OCI-M2 (cell line): ENCODE data around the gene CDH15.
"Not testable (repeated sequence)": the region's sequence is repeated elsewhere in the genome, so short reads cannot be mapped to it uniquely, and the experiment has no call there.

ENCODE experiments used
- DNase-seq: peaks from one replicate; lab custom pipeline; 2025; ENCODE audit not compliant: unreplicated experiment; lab: John Stamatoyannopoulos, UW

Gene CDH15

DNA sequence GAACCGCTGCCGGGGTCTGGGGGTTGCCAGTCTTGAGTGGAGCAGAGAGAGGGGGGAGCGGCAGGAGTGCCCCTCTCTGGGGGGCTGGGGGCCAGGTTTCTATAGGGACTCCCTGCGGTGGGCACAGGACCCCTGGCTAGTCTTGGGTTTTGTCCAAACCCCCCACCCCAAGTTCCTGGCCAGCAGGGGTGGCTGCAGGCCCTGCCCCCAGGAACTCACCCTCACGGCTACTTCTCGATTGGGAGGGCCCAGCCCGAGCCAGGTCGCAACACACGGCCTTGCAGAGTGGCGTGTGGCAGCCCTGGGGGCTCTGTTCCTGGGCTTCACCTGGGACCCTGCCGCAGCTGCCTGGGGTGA, 601 bp downstream of the CDH15 start:
- DNase-seq, result no peak

DNA sequence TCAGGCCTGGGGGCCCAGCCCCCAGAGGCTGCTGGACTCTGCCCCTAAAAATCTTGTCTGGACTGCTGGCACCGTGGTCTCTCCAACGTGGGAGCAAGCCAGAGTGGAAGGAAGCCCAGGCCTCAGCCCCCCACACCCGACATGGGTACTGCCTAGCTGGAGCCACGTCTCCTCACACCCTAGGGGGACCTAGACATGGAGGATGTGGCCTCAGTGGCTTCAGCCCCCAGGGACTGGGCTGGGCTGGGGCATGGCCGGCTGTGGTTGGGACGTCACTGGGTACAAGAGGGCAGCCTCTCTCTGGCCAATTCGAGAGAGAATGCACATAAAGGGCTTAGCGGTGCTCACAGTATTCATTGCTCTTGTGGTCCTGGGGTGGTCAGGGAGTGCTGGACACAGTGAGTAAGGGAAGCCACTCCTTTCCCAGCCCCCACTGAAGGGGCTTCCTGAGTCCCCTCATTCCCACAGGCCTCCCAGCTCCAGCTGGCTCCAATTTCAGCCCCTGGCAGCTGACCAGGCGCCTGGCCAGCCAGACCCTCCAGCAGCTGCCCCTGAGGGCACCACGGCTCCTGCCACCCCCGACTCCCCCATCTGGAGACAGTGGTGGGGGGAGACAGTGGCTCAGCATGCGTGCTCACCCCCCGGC, 1.1 kb downstream of the CDH15 start:
- DNase-seq, result no peak

DNA sequence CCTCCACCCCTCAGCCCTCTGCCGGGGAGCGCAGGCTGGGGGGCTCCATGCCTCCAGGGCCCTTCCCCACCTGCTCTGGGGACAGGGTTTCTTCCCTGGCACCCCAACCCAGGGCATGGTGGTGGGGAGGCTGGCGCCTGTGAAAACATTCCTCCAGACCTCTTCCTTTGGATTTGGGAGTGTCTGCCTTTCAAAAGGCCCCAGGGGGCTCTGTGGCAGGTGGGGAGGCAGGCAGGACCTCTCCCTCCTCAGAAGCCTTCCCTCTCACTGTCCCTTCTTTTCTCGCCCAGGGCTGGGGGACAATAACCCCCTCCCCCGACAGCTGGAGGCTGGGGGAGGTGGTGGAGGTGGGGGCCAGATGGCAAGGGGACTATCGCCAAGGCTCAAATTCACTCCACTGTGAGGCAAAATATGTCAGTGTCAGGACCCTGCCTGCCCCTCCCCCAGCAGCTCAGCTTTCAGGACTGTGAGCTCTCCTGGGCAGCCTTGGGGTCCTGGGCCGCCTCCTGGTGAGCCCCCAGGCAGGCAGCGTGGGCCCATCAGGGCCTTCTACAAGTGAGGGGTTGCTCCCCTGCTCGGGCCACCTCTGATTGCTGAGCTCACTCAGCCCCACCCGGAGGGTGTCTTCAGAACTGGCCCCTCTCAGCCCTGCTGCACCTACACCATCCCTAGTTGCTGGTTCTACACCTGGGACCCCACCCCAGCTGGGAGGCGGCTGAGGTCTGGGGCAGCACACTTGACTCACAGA, 1.8 kb downstream of the CDH15 start:
- DNase-seq, result no peak

DNA sequence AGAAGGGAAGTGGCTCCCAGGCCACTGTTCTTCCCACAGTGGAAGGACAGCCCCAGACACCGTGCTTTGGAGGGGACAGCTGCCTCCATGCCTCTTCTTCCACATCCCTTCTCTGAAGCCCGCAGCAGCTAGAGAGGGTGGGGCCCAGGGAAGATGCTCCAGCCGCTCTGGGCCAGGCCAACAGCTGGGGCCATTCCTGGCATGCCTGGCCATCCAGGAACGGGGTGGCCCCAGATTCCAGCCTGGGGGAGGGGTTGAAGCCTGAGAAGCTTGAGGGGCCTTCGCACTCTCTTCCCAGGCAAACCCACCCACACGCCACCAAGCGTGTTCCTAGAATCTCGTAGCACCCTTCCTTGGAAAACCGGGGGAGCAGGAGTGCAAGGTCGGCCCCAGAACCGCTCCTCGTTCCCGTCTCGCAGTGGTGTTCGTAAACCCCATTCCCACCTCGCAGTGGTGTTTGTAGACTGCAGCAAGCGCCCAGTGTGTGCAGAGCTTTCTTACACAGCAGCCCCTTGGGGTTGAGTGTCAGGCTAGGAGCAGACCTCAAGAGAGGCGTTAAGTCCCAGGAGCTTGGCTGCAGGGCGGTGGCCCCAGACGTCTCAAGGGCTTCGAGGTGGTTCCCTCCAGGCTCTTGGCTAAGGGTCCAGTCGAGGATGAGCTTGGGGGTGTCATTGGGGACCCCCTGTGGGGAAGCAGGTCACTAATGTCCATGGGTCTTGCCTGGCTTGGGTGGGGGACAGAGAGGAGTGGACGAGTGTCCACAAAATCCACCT, 2.7 kb downstream of the CDH15 start:
- DNase-seq, result no peak

DNA sequence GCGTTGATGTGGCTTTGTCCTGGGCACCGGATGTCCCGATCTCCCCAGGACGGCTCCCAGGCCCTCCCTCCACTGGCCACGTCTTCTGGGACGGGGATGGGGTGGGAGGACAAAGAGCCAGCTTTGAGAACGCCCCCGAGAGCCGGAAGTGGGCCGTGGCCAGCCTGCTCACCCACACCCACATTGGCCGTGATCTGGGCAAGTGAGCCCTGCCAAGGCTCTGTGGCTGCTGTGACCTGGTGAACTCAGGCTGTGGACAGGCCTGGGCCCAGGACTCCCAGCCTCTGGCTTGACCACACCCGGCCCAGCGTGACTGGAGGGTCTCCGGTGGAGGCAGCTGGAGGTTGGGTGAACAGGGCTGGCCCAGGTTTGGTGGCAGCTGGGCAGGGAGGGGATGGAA, 3.3 kb downstream of the CDH15 start:
- no peak for DNase-seq

DNA sequence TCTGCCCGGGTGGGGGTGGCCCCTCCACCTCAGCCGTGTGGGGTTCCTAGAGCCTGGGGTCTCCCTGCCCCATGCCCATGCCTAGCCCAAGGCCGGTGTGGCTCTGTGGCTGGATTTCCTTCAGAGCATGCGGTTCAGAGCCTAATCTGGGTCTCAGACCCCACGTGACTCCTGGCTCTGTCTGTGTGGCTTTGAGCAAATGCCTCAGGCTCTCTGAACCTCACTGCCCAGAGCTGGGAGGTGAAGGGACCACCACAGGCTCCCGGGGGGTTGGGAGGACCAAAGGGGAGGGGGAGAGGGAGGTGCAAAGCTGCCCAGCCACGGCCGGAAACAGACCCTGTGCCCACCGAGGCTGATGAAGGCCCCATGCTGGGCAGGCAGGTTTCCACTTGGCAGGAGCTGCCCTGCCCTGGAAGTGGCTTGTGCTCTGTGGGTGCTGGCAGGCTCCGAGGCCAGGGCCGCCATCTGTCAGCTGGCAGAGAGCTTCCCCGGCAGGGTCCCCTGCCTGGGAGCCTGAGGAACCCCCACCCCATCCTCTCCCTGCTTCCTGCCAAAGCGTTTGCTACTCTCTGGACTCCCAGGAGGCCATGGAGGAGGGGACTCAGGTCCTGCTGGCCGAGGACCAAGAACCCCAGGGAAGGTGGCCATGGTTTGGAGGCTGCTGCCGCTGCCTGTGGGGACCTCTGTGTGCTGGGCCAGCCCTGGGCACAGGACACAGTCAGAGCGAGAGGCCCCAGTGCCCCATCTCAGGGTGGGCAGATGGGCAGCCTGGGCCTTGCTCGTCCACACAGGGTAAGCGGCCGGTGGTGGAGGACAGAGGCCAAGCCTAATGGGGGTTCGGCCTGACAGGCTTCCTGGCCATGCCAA, 4.0 kb downstream of the CDH15 start:
- no peak for DNase-seq

DNA sequence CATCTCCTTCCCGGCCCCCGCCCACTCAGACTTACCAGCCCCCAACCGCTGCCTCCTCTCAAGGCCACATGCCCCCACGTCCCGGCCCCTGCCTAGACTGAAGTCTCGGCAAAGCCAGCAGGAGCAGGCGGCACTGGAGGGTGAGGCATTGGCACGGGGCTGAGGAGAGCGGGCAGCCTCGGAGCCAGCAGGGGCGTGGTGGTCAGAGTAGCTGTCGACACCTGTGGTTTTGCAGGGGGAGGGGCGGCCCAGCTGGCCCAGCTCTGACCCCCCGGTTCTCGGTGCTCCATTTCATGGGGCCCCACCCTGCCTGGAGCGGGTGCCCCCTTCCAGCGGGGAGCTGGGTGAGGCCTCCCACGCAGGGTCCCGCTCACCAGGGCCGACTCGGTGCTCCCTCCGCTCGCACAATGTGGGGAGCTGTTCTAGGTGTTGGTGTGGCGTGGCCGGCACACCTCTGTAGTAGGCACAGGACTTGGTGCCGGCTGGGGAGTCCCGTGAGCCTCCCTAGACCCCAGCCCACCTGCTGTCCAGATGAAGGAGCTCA, 4.7 kb downstream of the CDH15 start:
- DNase-seq, result no peak

DNA sequence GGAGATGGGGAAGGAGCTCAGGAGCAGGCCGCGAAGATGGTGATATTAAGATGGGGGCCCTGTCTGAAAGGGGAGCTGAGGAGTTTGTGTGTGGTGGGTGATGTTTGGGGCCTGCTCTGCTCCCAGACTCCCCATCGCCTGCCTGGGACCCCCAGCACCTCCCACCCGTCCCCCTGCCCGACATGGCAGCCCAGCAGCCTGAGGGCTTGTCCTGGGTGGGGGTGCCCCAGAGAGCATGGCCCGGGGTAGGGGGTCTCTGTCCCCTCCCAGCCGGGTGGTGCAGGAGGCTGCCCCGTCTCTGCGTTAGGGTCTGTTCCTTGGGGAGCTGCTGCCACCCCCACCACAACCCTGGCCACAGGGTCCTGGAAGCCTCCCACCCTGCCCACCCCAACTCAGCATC, 5.2 kb downstream of the CDH15 start:
- DNase-seq, result no peak

DNA sequence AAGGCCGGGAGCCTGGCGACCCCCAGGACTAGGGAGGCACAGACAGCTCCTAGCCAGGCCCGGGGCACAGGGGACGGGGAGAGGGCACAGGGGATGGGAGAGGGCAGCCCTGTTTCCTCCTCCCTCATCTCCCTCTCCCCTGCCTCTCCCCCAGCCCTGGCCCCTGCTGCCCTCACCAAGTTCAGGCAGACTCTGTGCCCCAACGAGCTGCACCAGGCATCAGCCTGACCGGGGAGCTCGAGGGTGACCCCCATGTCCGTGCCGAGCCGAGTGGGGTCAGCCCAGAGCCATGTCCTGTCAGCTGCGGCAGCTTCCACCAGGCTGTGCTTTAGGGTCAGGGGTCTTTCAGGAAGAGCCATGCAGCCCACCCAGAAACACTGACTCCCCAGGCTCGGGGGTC, 6.0 kb downstream of the CDH15 start:
- no peak for DNase-seq

DNA sequence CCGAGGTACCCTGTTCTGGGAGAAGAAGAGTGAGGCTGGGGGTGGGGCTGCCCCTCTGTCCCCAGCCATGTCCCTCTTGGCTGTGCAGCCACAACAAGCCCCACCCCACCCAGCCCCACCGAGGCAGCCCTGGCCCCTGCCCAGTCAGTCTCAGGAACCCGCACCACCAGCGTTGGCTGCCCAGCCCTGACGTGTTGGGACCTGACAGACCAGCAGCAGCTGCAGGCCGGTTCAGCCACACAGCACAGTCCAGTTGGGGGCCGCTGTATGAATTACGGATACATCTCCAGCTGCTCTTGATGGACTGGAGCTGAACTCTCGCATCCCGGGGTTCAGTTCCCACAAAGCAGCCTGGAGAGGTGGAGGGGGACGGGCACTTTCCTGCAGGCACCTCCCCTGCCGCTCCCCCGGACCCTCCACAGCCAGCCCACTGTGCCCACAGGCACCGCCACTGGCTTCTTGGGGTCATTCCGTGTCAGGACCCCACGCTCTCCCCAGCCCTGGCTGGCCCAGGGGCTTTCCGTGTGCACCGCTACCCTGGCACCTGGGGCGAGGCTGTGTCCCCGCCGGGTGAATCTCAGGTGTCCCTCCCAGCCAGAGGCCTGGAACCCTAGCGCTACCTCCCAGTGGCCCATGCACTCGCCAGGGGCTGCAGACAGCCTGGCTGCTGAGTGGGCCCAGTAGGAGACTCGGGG, 7.1 kb downstream of the CDH15 start:
- no peak for DNase-seq

DNA sequence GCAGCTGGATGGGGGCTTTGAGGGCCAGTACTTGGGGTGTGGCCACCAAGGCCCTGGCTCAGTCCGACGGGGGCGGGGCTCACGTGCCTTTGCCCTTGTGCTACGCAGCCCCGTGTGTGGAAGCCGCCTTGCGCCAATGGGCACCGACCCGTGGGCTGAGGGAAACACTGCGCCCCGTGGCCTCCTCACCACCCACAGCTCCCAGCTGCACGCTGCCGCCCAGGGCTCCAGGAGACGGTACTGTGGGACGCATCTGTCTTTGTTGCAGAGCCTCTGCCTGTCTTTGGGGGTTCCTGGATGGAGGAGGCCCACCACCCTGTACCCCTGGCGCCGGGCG, 7.6 kb downstream of the CDH15 start:
- DNase-seq, result no peak

DNA sequence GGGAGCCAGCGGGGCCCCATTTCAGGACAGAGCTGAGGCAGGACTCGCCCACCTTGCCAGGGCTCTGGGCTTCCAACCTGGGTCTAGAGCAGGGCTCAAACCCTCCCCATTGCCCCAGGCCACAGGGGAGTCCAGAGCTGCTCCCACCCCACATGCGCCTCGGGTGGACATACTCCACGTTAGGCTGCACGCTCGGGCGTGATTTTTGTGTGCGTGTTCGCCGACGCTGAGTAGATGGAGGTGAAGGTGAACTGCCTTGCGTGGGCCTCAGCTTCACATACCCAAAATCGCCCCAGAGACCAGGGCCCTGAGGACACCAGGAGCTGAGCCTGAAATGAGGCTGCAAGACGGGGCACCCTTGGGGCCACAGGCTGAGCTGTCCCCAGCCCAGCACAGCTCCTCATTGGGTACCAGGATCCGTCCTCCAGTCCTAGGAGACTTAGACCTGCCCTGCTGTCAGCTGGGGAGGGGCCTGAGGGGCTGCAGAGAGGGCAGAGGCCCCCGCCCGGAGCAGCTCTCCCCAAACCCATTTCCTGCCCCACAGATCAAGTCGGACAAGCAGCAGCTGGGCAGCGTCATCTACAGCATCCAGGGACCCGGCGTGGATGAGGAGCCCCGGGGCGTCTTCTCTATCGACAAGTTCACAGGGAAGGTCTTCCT, 8.2 kb downstream of the CDH15 start:
- no peak for DNase-seq

DNA sequence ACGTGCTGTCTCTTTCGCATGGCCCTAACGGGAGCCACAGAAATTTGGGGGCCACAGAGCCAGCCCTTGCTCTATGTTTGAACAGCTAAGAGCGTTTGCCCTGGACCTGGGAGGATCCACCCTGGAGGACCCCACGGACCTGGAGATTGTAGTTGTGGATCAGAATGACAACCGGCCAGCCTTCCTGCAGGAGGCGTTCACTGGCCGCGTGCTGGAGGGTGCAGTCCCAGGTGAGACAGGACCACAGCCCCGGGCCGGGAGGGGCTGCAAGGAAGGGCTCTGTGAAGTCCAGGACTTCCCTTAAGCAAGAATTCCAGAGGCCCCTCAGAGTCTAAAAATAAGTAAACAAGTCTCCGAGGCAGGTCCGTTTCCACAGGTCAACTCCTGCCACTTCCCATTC, 11.9 kb downstream of the CDH15 start:
- no peak for DNase-seq

DNA sequence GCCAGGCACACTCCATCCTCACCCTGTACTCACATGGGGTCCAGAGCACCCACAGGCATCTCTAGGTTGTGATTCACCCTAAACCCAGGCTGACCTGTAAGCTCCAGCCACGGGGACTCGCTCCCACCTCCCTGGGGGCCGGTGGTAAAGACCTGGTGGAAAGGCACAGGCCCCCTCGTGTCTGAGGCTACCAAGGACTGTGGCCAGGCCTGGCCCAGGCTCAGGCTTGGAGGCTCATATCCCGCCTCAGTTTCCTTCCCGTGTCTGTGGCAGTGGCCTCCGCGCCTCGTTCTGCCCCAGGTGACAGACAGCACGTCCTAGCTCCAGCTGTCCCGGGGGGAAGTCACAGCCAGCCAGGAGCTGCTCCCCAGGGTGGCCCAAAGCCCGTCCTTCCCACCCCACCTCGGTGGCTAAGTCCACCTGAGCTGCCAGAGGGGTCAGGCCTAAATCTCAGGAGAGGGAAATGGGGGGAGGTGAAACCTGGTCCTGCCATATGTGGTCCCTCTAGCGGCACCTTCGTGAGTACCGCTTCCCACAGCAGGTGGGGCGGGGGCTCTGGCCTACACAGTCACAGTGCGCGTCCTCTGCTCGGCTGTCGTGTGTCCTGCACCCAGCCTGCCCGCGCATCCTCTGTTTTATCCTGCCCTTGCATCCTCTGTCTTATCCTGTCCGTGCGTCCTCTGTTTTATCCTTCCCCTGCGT, 12.6 kb downstream of the CDH15 start:
- DNase-seq, result no peak

DNA sequence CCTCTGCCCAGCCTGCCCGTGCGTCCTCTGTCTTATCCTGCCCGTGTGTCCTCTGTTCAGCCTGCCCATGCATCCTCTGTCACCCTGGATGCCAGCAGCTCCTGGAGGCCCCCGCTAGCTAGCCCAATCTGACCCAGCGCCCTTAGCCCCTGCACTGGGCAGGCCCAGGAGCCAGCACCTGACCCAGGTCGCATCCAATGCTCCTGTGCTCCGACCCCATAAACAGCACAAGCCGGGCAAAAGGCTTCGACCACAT, 13.1 kb downstream of the CDH15 start:
- no peak for DNase-seq

DNA sequence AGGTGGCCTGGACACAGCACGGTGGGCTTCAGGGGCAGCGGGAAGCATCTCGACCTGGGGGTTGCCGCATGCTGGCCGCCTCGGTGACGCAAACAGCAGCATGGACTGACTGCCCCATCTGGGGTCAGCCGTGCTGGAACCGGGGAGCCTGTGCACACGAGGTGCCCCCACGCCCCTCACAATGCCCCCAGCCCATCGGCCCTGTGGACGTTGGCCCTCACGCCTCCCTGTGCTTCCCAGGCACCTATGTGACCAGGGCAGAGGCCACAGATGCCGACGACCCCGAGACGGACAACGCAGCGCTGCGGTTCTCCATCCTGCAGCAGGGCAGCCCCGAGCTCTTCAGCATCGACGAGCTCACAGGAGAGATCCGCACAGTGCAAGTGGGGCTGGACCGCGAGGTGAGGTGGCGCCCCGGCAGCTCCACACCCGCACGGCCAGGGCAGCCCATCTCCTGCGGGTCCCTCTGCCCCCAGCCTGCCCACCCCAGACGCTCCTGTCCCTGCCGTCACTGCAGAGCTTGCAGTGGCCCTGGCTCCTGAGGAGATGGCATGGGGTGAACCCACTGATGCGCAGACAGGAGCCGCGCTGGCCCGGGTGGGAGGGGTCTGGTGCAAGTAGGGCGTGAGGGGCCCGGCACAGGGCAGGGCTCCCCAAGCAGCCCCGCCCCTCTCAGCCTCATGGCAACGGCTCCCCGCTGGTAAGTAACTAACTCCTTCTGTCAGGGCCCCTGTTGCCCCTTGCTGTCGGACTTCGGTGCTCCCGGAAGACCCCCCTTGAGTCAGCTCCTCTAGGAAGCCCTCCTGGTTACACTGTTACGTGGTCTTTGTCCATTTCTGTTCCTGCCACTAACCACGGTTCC, 13.6 kb downstream of the CDH15 start:
- no peak for DNase-seq

DNA sequence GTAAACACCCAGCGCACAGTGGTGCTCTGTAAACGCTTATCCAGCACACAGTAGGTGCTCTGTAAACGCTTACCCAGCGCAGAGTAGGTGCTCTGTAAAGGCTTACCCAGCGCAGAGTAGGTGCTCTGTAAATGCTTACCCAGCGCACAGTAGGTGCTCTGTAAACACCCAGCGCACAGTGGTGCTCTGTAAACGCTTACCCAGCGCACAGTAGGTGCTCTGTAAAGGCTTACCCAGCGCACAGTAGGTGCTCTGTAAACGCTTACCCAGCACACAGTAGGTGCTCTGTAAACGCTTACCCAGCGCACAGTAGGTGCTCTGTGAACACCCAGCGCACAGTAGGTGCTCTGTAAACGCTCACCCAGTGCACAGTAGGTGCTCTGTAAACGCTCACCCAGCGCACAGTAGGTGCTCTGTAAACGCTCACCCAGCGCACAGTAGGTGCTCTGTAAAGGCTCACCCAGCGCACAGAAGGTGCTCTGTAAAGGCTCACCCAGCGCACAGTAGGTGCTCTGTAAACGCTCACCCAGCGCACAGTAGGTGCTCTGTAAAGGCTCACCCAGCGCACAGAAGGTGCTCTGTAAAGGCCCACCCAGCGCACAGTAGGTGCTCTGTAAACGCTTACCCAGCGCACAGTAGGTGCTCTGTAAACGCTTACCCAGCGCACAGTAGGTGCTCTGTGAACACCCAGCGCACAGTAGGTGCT, 14.5 kb downstream of the CDH15 start:
- not testable (repeated sequence) for DNase-seq

DNA sequence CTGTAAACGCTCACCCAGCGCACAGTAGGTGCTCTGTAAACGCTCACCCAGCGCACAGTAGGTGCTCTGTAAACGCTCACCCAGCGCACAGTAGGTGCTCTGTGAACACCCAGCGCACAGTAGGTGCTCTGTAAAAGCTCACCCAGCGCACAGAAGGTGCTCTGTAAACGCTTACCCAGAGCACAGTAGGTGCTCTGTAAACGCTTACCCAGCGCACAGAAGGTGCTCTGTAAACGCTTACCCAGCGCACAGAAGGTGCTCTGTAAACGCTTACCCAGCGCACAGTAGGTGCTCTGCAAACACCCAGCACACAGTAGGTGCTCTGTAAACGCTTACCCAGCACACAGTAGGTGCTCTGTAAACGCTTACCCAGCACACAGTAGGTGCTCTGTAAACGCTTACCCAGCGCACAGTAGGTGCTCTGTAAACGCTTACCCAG, 15.1 kb downstream of the CDH15 start:
- DNase-seq, result not testable (repeated sequence)
